Activated CD4-positive, alpha-beta memory T cell treated with anti-CD3 and anti-CD28 coated beads, Interleukin-2, amount 10 ng/mL, durations not matched to agents 7 days and 5 days (primary cell): ENCODE data around the gene LHX1. TPM values are rescaled to one million over a fixed set of nuclear protein-coding genes. Genes with fewer than 3 reads are reported as not detected.
A peak's percentile ranks its signal among the peaks of the same experiment; 100 is the strongest.

Experiments used
- CTCF ChIA-PET: fragments of 350-600 bp; sonication (Branson Sonifier 250); formaldehyde crosslinking; loops from one replicate; lab custom pipeline; 2021; ENCODE audit warnings: antibody characterized with exemption, inconsistent platforms; lab: Charles Lee
- POLR2A ChIA-PET: fragments of 350-600 bp; sonication (Branson Sonifier 250); formaldehyde crosslinking; loops from one replicate; lab custom pipeline; 2021; ENCODE audit warnings: antibody characterized with exemption; lab: Charles Lee
- DNase-seq: peaks from one replicate; pipeline ENCODE4 v3.0.0-alpha.2; 2020
- H3K27ac Mint-ChIP-seq: one replicate; pipeline ENCODE4 v1.8.0; 2021; ENCODE audit warnings: mild to moderate bottlenecking, mixed read lengths
- H3K27me3 Mint-ChIP-seq: one replicate; pipeline ENCODE4 v1.8.0; 2021; ENCODE audit warnings: mixed read lengths
- H3K36me3 Mint-ChIP-seq: one replicate; pipeline ENCODE4 v1.8.0; 2021; ENCODE audit warnings: low read depth, mixed read lengths
- H3K4me1 Mint-ChIP-seq: one replicate; pipeline ENCODE4 v1.8.0; 2021; ENCODE audit warnings: mixed read lengths
- H3K4me3 Mint-ChIP-seq: one replicate; pipeline ENCODE4 v1.8.0; 2021; ENCODE audit warnings: mild to moderate bottlenecking, mixed read lengths
- H3K9me3 Mint-ChIP-seq: one replicate; pipeline ENCODE4 v1.8.0; 2021; ENCODE audit warnings: mixed read lengths
- total RNA-seq, 2 experiments: library from RNA; stranded (reverse); gene quantifications; one replicate each; pipeline ENCODE4 v1.2.3, GENCODE V29; 2021

LHX1 gene
- total RNA-seq, 2 experiments from 2014 or later: 0.18 TPM

- Mint-ChIP-seq H3K4me3 (peak overlapping the region; percentile 10), H3K4me1 (peaks cover 65% of the 10 kb centered on the region), H3K36me3 (peaks cover 18% of the 10 kb centered on the region), H3K9me3 (no peaks in the 10 kb centered on the region), H3K27ac (no peak overlapping the region), H3K27me3 (peaks cover 93% of the 10 kb centered on the region)
- ChIA-PET CTCF (no interaction called here), POLR2A (no interaction called here)
- no peak for DNase-seq
Observed at GRCh38 chr17:36936455-36937000, 747 bp upstream of the LHX1 start.

DNA sequence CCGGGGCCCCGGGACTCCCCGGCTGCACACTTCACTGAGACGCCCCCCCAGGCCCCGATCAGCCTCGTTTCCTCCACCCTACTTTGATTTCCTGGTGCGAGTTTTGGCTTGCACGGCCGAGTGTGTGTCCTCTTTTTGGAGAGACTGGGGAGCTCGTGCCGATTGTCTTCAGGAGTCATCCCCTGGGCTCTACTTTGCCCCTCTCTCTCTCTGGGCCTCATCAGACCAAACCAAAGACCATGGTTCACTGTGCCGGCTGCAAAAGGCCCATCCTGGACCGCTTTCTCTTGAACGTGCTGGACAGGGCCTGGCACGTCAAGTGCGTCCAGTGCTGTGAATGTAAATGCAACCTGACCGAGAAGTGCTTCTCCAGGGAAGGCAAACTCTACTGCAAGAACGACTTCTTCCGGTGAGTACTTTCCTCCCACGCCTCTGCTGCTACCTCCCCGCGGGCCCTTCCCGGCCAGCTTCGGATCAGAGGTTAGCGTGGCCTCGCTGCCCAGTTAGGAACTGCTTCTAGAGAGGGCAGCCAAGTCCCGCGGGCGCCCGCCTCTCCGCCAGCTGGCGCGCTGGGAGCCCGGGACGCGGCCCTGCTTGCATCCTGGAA is 787 bp downstream of the LHX1 start:
- peak overlapping the region; percentile 53 for H3K4me3 Mint-ChIP-seq
- no peak for DNase-seq

DNA sequence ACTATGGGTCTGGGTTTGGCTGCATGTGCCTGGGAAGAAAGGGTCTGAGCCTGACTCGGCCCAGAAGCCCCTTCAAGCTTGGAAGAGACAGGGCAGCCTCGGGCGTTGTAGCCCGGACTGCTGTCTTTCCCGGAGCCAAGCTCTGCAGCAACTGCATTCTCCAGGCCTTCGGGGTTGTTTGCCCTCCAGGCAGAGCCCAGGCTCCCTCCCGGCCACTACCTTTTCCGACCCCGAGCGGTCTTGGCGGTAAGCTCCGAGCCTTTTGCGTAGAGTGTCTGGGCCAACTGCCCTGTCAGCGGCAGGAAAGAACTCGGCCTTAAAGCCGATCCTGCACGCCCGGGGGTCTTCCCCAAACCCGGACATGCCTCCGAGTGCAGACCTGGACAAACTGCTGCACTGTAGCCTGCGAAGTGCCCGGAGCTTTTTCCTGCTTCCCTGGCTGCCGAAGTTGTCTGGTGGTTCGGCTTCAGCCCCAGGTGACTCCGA is 1.3 kb downstream of the LHX1 start:
- H3K4me3 Mint-ChIP-seq: peak overlapping the region; percentile 14
- ChIA-PET CTCF (no interaction called here), POLR2A (interaction anchor here (1.5 to 2.1 kb wide), 2 partner anchors 10 to 17 kb away, joined by 3 to 10 read pairs; partner anchors contain the start of gene AATF)
- H3K9me3 Mint-ChIP-seq: no peaks in the 10 kb centered on the region
- no peak for DNase-seq
- peaks cover 58% of the 10 kb centered on the region for H3K4me1 Mint-ChIP-seq
- peaks cover 17% of the 10 kb centered on the region for H3K36me3 Mint-ChIP-seq
- H3K27me3 Mint-ChIP-seq: peaks cover 83% of the 10 kb centered on the region
- H3K27ac Mint-ChIP-seq: no peak overlapping the region

More for the DNA sequence above, 787 bp downstream of the LHX1 start:
- H3K9me3 Mint-ChIP-seq: no peaks in the 10 kb centered on the region
- H3K27ac Mint-ChIP-seq: peak overlapping the region; percentile 61
- peaks cover 18% of the 10 kb centered on the region for H3K36me3 Mint-ChIP-seq
- CTCF ChIA-PET: interaction anchor here (0.6 kb wide), 1 partner anchor 33 kb away, joined by 3 read pairs; no protein-coding TSS in a partner anchor
- H3K27me3 Mint-ChIP-seq: peaks cover 83% of the 10 kb centered on the region
- POLR2A ChIA-PET: interaction anchor here (1.5 to 2.1 kb wide), 2 partner anchors 10 to 16 kb away, joined by 3 to 10 read pairs; partner anchors contain the start of gene AATF
- H3K4me1 Mint-ChIP-seq: peaks cover 57% of the 10 kb centered on the region

GRCh38 chr17:36939052-36939801 is 2.0 kb downstream of the LHX1 start:
- Mint-ChIP-seq H3K9me3 (no peaks in the 10 kb centered on the region), H3K36me3 (peaks cover 15% of the 10 kb centered on the region), H3K27ac (peak overlapping the region; percentile 45), H3K27me3 (peaks cover 82% of the 10 kb centered on the region), H3K4me3 (peak overlapping the region; percentile 14), H3K4me1 (peaks cover 56% of the 10 kb centered on the region)
- CTCF ChIA-PET: no interaction called here
- POLR2A ChIA-PET: interaction anchor here (1.1 to 2.1 kb wide), 3 partner anchors 9 to 120 kb away, joined by 3 to 10 read pairs (median 3); partner anchors contain the start of gene AATF
- no peak for DNase-seq

- ChIA-PET POLR2A (interaction anchor here (1.1 kb wide), 1 partner anchor 119 kb away, joined by 3 read pairs; no protein-coding TSS in a partner anchor), CTCF (no interaction called here)
- Mint-ChIP-seq H3K27me3 (peaks cover 83% of the 10 kb centered on the region), H3K4me3 (peak overlapping the region; percentile 45), H3K27ac (peak overlapping the region; percentile 28), H3K36me3 (peaks cover 15% of the 10 kb centered on the region), H3K4me1 (peaks cover 54% of the 10 kb centered on the region), H3K9me3 (no peaks in the 10 kb centered on the region)
- no peak for DNase-seq
Observed at GRCh38 chr17:36939802-36940312, 2.6 kb downstream of the LHX1 start.

DNA sequence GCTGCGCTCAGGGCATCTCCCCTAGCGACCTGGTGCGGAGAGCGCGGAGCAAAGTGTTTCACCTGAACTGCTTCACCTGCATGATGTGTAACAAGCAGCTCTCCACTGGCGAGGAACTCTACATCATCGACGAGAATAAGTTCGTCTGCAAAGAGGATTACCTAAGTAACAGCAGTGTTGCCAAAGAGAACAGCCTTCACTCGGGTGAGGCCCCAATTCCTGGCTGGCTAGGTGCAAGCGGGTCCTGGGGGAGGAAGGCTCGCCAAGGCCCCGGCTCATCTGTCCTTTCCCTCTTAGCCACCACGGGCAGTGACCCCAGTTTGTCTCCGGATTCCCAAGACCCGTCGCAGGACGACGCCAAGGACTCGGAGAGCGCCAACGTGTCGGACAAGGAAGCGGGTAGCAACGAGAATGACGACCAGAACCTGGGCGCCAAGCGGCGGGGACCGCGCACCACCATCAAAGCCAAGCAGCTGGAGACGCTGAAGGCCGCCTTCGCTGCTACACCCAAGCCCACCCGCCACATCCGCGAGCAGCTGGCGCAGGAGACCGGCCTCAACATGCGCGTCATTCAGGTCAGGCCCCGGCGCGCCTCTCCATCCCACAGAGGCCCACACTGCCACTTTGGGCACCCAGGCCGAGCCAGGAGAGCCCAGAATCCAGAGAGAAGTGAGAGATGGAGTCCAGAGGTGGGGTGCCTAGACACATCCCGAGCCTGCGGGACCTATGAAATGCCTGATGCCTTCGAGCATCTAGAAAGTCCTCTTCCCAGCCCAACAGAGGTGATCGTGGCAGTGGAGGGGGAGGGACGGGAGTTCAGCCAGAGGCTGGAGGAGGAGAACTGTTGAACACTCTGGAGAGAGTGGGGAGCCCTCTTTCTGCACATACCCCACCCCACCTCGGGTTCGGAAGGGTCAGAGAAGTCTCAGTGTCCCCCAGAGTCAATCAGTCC is 3.3 kb downstream of the LHX1 start:
- H3K36me3 Mint-ChIP-seq: peaks cover 11% of the 10 kb centered on the region
- DNase-seq: no peak
- peaks cover 82% of the 10 kb centered on the region for H3K27me3 Mint-ChIP-seq
- POLR2A ChIA-PET: interaction anchor here (1.1 kb wide), 1 partner anchor 119 kb away, joined by 3 read pairs; no protein-coding TSS in a partner anchor
- no peak overlapping the region for H3K27ac Mint-ChIP-seq
- H3K9me3 Mint-ChIP-seq: no peaks in the 10 kb centered on the region
- CTCF ChIA-PET: no interaction called here
- H3K4me3 Mint-ChIP-seq: no peak overlapping the region
- peaks cover 46% of the 10 kb centered on the region for H3K4me1 Mint-ChIP-seq

DNA sequence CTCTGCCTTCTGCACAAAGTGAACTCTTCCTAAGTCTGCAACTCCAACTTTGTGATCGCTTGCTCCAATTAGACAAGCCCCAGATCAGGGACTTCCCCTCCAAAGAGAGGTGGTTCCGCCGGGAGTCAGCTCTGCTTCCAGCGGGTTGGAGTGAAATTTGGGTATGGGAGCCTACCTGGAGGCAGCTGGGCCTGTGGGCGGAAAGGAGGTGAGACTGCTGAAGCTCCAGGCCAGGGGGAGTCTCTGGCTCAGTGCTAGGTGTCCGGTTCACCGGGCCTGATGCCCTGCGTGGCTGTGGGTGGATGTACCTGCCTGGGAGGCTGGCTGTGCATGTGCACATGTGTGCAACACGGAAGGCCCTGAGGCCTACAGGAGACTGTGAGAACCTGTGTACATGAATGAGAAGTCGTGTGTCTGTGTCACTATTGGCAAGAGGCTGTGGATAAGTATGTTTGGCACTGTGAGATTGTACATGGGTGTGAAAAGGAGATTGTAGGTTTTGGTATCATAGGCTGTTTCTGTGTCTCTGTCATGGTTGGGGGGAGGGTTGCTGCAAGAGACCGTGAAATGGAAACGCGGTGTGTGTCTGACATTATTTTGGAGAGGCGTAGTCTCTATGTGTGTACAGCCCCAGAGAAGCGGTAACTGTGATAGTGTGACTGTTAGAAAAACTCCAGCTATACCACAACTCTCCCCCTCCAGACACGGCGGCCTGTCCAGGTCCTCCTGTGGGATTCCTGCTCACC is 4.2 kb downstream of the LHX1 start:
- H3K9me3 Mint-ChIP-seq: no peaks in the 10 kb centered on the region
- no peak for DNase-seq
- H3K27ac Mint-ChIP-seq: peak overlapping the region; percentile 2

GRCh38 chr17:36942019-36942599 is 4.8 kb downstream of the LHX1 start:
- CTCF ChIA-PET: no interaction called here
- H3K27ac Mint-ChIP-seq: peak overlapping the region; percentile 2
- H3K27me3 Mint-ChIP-seq: peaks cover 84% of the 10 kb centered on the region
- POLR2A ChIA-PET: interaction anchor here (1.2 kb wide), 1 partner anchor 8 kb away, joined by 3 read pairs; no protein-coding TSS in a partner anchor
- H3K4me1 Mint-ChIP-seq: peaks cover 35% of the 10 kb centered on the region
- H3K9me3 Mint-ChIP-seq: no peaks in the 10 kb centered on the region
- DNase-seq: no peak
- H3K4me3 Mint-ChIP-seq: peak overlapping the region; percentile 19
- H3K36me3 Mint-ChIP-seq: peaks cover 11% of the 10 kb centered on the region

More for the DNA sequence above, 4.2 kb downstream of the LHX1 start:
- ChIA-PET POLR2A (interaction anchor here (1.2 kb wide), 1 partner anchor 8 kb away, joined by 3 read pairs; no protein-coding TSS in a partner anchor), CTCF (no interaction called here)
- Mint-ChIP-seq H3K27me3 (peaks cover 83% of the 10 kb centered on the region), H3K36me3 (peaks cover 11% of the 10 kb centered on the region), H3K4me3 (peak overlapping the region; percentile 19), H3K4me1 (peaks cover 40% of the 10 kb centered on the region)

GRCh38 chr17:36942631-36943125 is 5.4 kb downstream of the LHX1 start:
- peaks cover 84% of the 10 kb centered on the region for H3K27me3 Mint-ChIP-seq
- no peak overlapping the region for H3K4me3 Mint-ChIP-seq
- H3K9me3 Mint-ChIP-seq: no peaks in the 10 kb centered on the region
- ChIA-PET CTCF (no interaction called here), POLR2A (interaction anchor here (1.2 kb wide), 1 partner anchor 9 kb away, joined by 3 read pairs; no protein-coding TSS in a partner anchor)
- peaks cover 30% of the 10 kb centered on the region for H3K4me1 Mint-ChIP-seq
- H3K36me3 Mint-ChIP-seq: peaks cover 11% of the 10 kb centered on the region
- H3K27ac Mint-ChIP-seq: no peak overlapping the region
- DNase-seq: no peak

- CTCF ChIA-PET: no interaction called here
- Mint-ChIP-seq H3K4me3 (peak overlapping the region; percentile 14), H3K9me3 (no peaks in the 10 kb centered on the region), H3K27me3 (peaks cover 80% of the 10 kb centered on the region), H3K36me3 (peaks cover 9% of the 10 kb centered on the region), H3K27ac (peak overlapping the region; percentile 53), H3K4me1 (peaks cover 32% of the 10 kb centered on the region)
- POLR2A ChIA-PET: no interaction called here
- no peak for DNase-seq
Observed at GRCh38 chr17:36943250-36944191, 6.2 kb downstream of the LHX1 start.
